ENCODE data around the gene AIG1.

The AIG1 gene

GRCh38 chr6:143097224-143097795 is 36.6 kb downstream of the AIG1 start:
- DNase-seq, result peak in 1 of 2 donors; percentile 34

- DNase-seq, result peak; percentile 68 to 79
Observed at GRCh38 chr6:143098054-143098671, 37.5 kb downstream of the AIG1 start.

GRCh38 chr6:143099647-143100046 is 39.0 kb downstream of the AIG1 start:
- no peak for DNase-seq

- no peak for DNase-seq
Observed at GRCh38 chr6:143100429-143100828, 39.7 kb downstream of the AIG1 start.

- no peak for DNase-seq
Observed at GRCh38 chr6:143103916-143104315, 43.2 kb downstream of the AIG1 start.

- no peak for DNase-seq
Observed at GRCh38 chr6:143107440-143107839, 46.8 kb downstream of the AIG1 start.

- DNase-seq, result no peak
Observed at GRCh38 chr6:143107911-143108761, 47.4 kb downstream of the AIG1 start.

- DNase-seq, result no peak
Observed at GRCh38 chr6:143109196-143109595, 48.5 kb downstream of the AIG1 start.

GRCh38 chr6:143110572-143110971 is 49.9 kb downstream of the AIG1 start:
- DNase-seq, result peak in 1 of 2 donors; percentile 17

GRCh38 chr6:143110996-143111395 is 50.3 kb downstream of the AIG1 start:
- DNase-seq, result no peak

- no peak for DNase-seq
Observed at GRCh38 chr6:143111443-143111842, 50.8 kb downstream of the AIG1 start.

- DNase-seq, result no peak
Observed at GRCh38 chr6:143112084-143112768, 51.5 kb downstream of the AIG1 start.

GRCh38 chr6:143112837-143113236 is 52.1 kb downstream of the AIG1 start:
- DNase-seq, result no peak

GRCh38 chr6:143115728-143116127 is 55.0 kb downstream of the AIG1 start:
- no peak for DNase-seq

GRCh38 chr6:143117108-143117507 is 56.4 kb downstream of the AIG1 start:
- DNase-seq, result no peak

- DNase-seq, result no peak
Observed at GRCh38 chr6:143119260-143119659, 58.6 kb downstream of the AIG1 start.

GRCh38 chr6:143123081-143123480 is 62.4 kb downstream of the AIG1 start:
- DNase-seq, result no peak

GRCh38 chr6:143123941-143124340 is 63.3 kb downstream of the AIG1 start:
- no peak for DNase-seq

- DNase-seq, result no peak
Observed at GRCh38 chr6:143125455-143125854, 64.8 kb downstream of the AIG1 start.

GRCh38 chr6:143125864-143126573 is 65.3 kb downstream of the AIG1 start:
- no peak for DNase-seq

- DNase-seq, result no peak
Observed at GRCh38 chr6:143126574-143126941, 65.9 kb downstream of the AIG1 start.

GRCh38 chr6:143127941-143128680 is 67.4 kb downstream of the AIG1 start:
- no peak for DNase-seq

Measured in inflammatory macrophage (primary cell).